ENCODE data around the gene IL19.

Gene IL19

DNA sequence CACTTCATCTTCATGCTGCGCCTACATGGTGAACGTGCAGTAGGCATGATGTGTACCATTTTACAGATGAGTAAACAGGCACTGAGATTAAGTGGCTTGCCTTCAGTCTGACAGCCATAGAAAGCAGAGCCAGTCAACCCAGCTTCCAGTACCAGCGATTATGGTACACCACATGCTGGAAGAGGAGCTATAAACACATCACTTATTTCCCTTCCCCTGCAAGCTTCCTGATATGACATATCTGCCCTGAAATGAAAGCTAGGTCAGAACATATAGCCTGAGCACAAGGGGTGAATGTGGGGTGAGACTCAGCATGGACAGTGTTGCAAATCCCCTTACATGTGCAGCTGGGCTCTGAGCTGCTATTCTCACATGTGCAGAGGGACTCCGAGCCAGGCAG is 61.1 kb downstream of the IL19 start (continued):
- TF ChIP-seq, protein P1, sequence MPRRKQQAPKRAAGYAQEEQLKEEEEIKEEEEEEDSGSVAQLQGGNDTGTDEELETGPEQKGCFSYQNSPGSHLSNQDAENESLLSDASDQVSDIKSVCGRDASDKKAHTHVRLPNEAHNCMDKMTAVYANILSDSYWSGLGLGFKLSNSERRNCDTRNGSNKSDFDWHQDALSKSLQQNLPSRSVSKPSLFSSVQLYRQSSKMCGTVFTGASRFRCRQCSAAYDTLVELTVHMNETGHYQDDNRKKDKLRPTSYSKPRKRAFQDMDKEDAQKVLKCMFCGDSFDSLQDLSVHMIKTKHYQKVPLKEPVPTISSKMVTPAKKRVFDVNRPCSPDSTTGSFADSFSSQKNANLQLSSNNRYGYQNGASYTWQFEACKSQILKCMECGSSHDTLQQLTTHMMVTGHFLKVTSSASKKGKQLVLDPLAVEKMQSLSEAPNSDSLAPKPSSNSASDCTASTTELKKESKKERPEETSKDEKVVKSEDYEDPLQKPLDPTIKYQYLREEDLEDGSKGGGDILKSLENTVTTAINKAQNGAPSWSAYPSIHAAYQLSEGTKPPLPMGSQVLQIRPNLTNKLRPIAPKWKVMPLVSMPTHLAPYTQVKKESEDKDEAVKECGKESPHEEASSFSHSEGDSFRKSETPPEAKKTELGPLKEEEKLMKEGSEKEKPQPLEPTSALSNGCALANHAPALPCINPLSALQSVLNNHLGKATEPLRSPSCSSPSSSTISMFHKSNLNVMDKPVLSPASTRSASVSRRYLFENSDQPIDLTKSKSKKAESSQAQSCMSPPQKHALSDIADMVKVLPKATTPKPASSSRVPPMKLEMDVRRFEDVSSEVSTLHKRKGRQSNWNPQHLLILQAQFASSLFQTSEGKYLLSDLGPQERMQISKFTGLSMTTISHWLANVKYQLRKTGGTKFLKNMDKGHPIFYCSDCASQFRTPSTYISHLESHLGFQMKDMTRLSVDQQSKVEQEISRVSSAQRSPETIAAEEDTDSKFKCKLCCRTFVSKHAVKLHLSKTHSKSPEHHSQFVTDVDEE (CRISPR knock-in tag; IDR thresholded peaks at IDR 0.05): no peak
- TF ChIP-seq CSDC2 (CRISPR knock-in tag; IDR thresholded peaks at IDR 0.05): no peak

- TF ChIP-seq GLIS3 (CRISPR knock-in tag; IDR thresholded peaks at IDR 0.05) (no peak), ZFP3 (CRISPR knock-in tag; IDR thresholded peaks at IDR 0.05) (no peak), SNAI2 (CRISPR knock-in tag; IDR thresholded peaks at IDR 0.05) (no peak), ZNF565 (CRISPR knock-in tag; conservative IDR thresholded peaks at IDR 0.05; ENCODE audit: low read depth) (no peak), RARB (CRISPR knock-in tag; IDR thresholded peaks at IDR 0.05) (no peak), ZNF70 (CRISPR knock-in tag; IDR thresholded peaks at IDR 0.05) (no peak), PPARA (CRISPR knock-in tag; IDR thresholded peaks at IDR 0.05; ENCODE audit: borderline replicate concordance) (no peak), ISL1 (CRISPR knock-in tag; IDR thresholded peaks at IDR 0.05) (no peak), ARNTL (CRISPR knock-in tag; IDR thresholded peaks at IDR 0.05; ENCODE audit: borderline replicate concordance, low read depth) (no peak), ZFP30 (CRISPR knock-in tag; IDR thresholded peaks at IDR 0.05) (no peak), TCF4 (CRISPR knock-in tag; IDR thresholded peaks at IDR 0.05; ENCODE audit: borderline replicate concordance) (no peak), BACH2 (CRISPR knock-in tag; IDR thresholded peaks at IDR 0.05; ENCODE audit: borderline replicate concordance) (no peak), OSR1 (CRISPR knock-in tag; IDR thresholded peaks at IDR 0.05) (no peak), ZNF8 (CRISPR knock-in tag; IDR thresholded peaks at IDR 0.05) (no peak), ZC3H10 (CRISPR knock-in tag; IDR thresholded peaks at IDR 0.05) (no peak), TOX (CRISPR knock-in tag; IDR thresholded peaks at IDR 0.05; ENCODE audit: borderline replicate concordance) (no peak)
- TF ChIP-seq, protein P1 (CRISPR knock-in tag; IDR thresholded peaks at IDR 0.05): no peak
- TF ChIP-seq, protein P2, sequence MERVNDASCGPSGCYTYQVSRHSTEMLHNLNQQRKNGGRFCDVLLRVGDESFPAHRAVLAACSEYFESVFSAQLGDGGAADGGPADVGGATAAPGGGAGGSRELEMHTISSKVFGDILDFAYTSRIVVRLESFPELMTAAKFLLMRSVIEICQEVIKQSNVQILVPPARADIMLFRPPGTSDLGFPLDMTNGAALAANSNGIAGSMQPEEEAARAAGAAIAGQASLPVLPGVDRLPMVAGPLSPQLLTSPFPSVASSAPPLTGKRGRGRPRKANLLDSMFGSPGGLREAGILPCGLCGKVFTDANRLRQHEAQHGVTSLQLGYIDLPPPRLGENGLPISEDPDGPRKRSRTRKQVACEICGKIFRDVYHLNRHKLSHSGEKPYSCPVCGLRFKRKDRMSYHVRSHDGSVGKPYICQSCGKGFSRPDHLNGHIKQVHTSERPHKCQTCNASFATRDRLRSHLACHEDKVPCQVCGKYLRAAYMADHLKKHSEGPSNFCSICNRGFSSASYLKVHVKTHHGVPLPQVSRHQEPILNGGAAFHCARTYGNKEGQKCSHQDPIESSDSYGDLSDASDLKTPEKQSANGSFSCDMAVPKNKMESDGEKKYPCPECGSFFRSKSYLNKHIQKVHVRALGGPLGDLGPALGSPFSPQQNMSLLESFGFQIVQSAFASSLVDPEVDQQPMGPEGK (CRISPR knock-in tag; IDR thresholded peaks at IDR 0.05; ENCODE audit: borderline replicate concordance): no peak
- ATAC-seq: no peak
Measured at GRCh38 chr1:206832352-206832880, 61.8 kb downstream of the IL19 start.

- ATAC-seq: no peak
- TF ChIP-seq ZNF565 (CRISPR knock-in tag; conservative IDR thresholded peaks at IDR 0.05; ENCODE audit: low read depth): no peak
- TF ChIP-seq SNAI2 (CRISPR knock-in tag; IDR thresholded peaks at IDR 0.05): no peak
- TF ChIP-seq, protein P3, sequence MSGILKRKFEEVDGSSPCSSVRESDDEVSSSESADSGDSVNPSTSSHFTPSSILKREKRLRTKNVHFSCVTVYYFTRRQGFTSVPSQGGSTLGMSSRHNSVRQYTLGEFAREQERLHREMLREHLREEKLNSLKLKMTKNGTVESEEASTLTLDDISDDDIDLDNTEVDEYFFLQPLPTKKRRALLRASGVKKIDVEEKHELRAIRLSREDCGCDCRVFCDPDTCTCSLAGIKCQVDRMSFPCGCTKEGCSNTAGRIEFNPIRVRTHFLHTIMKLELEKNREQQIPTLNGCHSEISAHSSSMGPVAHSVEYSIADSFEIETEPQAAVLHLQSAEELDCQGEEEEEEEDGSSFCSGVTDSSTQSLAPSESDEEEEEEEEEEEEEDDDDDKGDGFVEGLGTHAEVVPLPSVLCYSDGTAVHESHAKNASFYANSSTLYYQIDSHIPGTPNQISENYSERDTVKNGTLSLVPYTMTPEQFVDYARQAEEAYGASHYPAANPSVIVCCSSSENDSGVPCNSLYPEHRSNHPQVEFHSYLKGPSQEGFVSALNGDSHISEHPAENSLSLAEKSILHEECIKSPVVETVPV (CRISPR knock-in tag; IDR thresholded peaks at IDR 0.05): no peak
- TF ChIP-seq ZFP3 (CRISPR knock-in tag; IDR thresholded peaks at IDR 0.05): no peak
- TF ChIP-seq, protein P2 (CRISPR knock-in tag; IDR thresholded peaks at IDR 0.05; ENCODE audit: borderline replicate concordance): no peak
- no peak for TF ChIP-seq TCF4 (CRISPR knock-in tag; IDR thresholded peaks at IDR 0.05; ENCODE audit: borderline replicate concordance)
- TF ChIP-seq ESRRG (CRISPR knock-in tag; IDR thresholded peaks at IDR 0.05): no peak
- no peak for TF ChIP-seq TOX (CRISPR knock-in tag; IDR thresholded peaks at IDR 0.05; ENCODE audit: borderline replicate concordance)
- no peak for TF ChIP-seq BACH2 (CRISPR knock-in tag; IDR thresholded peaks at IDR 0.05; ENCODE audit: borderline replicate concordance)
- TF ChIP-seq GLIS3 (CRISPR knock-in tag; IDR thresholded peaks at IDR 0.05): no peak
- TF ChIP-seq CSDC2 (CRISPR knock-in tag; IDR thresholded peaks at IDR 0.05): no peak
- TF ChIP-seq, protein P1 (CRISPR knock-in tag; IDR thresholded peaks at IDR 0.05): no peak
- no peak for TF ChIP-seq ZNF8 (CRISPR knock-in tag; IDR thresholded peaks at IDR 0.05)
Measured at GRCh38 chr1:206833106-206833680, 62.6 kb downstream of the IL19 start.
